NCI-H2029 (cell line): ENCODE results near the gene FOXRED1.
"Not testable (repeated sequence)": the region's sequence is repeated elsewhere in the genome, so short reads cannot be mapped to it uniquely, and the experiment has no call there.

Experiments used
- DNase-seq: peaks from one replicate; lab custom pipeline; 2025; lab: John Stamatoyannopoulos, UW

The FOXRED1 gene

GRCh38 chr11:126277780-126278179 is 8.8 kb downstream of the FOXRED1 start:
- no peak for DNase-seq

- DNase-seq: no peak
Observed at GRCh38 chr11:126279191-126279590, 10.2 kb downstream of the FOXRED1 start.

GRCh38 chr11:126280595-126280994 is 11.6 kb downstream of the FOXRED1 start:
- DNase-seq: no peak

GRCh38 chr11:126281245-126281644 is 12.3 kb downstream of the FOXRED1 start:
- DNase-seq: no peak

- DNase-seq: no peak
Observed at GRCh38 chr11:126281666-126282175, 12.8 kb downstream of the FOXRED1 start.

- DNase-seq: no peak
Observed at GRCh38 chr11:126282361-126282735, 13.4 kb downstream of the FOXRED1 start.

GRCh38 chr11:126282736-126283591 is 14.0 kb downstream of the FOXRED1 start, which contains the start of gene TIRAP:
Gene TIRAP, plus strand, starts transcription at chr11:126283093. Its CDS starts 7,802 bp downstream, at chr11:126290895.
- DNase-seq: peak; percentile 51

- peak; percentile 86 for DNase-seq
Observed at GRCh38 chr11:126284829-126285228, 15.9 kb downstream of the FOXRED1 start.

GRCh38 chr11:126288237-126288636 is 19.3 kb downstream of the FOXRED1 start:
- DNase-seq: no peak

GRCh38 chr11:126290887-126291286 is 21.9 kb downstream of the FOXRED1 start:
- no peak for DNase-seq

GRCh38 chr11:126293726-126294125 is 24.8 kb downstream of the FOXRED1 start:
- DNase-seq: no peak

- no peak for DNase-seq
Observed at GRCh38 chr11:126297004-126297403, 28.1 kb downstream of the FOXRED1 start.

GRCh38 chr11:126303623-126304456 is 34.9 kb downstream of the FOXRED1 start, which contains the start of gene DCPS:
Gene DCPS, plus strand, starts transcription at chr11:126304060. Its CDS starts 21 bp downstream, at chr11:126304081.
- peak; percentile 77 for DNase-seq

GRCh38 chr11:126304457-126305075 is 35.6 kb downstream of the FOXRED1 start:
- no peak for DNase-seq

- DNase-seq: no peak
Observed at GRCh38 chr11:126305699-126306098, 36.7 kb downstream of the FOXRED1 start.

- no peak for DNase-seq
Observed at GRCh38 chr11:126307706-126308105, 38.8 kb downstream of the FOXRED1 start.

- no peak for DNase-seq
Observed at GRCh38 chr11:126308271-126308671, 39.3 kb downstream of the FOXRED1 start.

GRCh38 chr11:126308771-126309170 is 39.8 kb downstream of the FOXRED1 start:
- not testable (repeated sequence) for DNase-seq

- DNase-seq: peak; percentile 57
Observed at GRCh38 chr11:126310200-126310991, 41.4 kb downstream of the FOXRED1 start.

GRCh38 chr11:126310992-126311310 is 42.0 kb downstream of the FOXRED1 start:
- no peak for DNase-seq
